IMR-90 (cell line): ENCODE measurements around the gene MYL12B. TPM values are rescaled to one million over a fixed set of nuclear protein-coding genes. Genes with fewer than 3 reads are reported as not detected.

Source experiments
- ATAC-seq: fragments of 200-7000 bp; cut with Tn5 transposase; 2 replicates; pipeline ENCODE4 v1.9.1; 2020; ENCODE audit warnings: low read depth, mild to moderate bottlenecking, moderate library complexity
- BruUV-seq: library from RNA; stranded (reverse); fragments of 400-500 nt; replicated peaks from 2 replicates; lab custom pipeline; 2021; lab: Mats Ljungman, UMichigan
- CTCF ChIA-PET: fragments of 300-600 bp; formaldehyde crosslinking; extraction: SDS; loops from one replicate; lab custom pipeline; 2021; ENCODE audit warnings: antibody characterized with exemption; lab: Yijun Ruan, JAX
- POLR2A ChIA-PET: fragments of 300-600 bp; sonication (Branson Sonifier 250); formaldehyde crosslinking; loops from one replicate; lab custom pipeline; 2022; ENCODE audit warnings: antibody characterized with exemption; ENCODE audit not compliant: unreplicated experiment; lab: Charles Lee
- DNase-seq: peaks from one replicate; pipeline ENCODE4 v3.0.0; 2013
- H2AFZ ChIP-seq: replicated peaks from 2 replicates; pipeline ENCODE3; 2013; ENCODE audit warnings: low read length, mild to moderate bottlenecking; ENCODE audit not compliant: poor library complexity
- H2AK5ac ChIP-seq: 2 replicates; pipeline ENCODE4 v1.6.1; 2013; ENCODE audit warnings: low read depth, low read length, inconsistent platforms
- H2AK9ac ChIP-seq: replicated peaks from 2 replicates; pipeline ENCODE3; 2013; ENCODE audit warnings: mild to moderate bottlenecking, low read depth, low read length, moderate library complexity; ENCODE audit not compliant: poor library complexity
- H2BK120ac ChIP-seq: 2 replicates; pipeline ENCODE4 v1.6.1; 2013; ENCODE audit warnings: low read depth, low read length, inconsistent platforms
- H2BK15ac ChIP-seq: 3 replicates; pipeline ENCODE4 v1.6.1; 2013; ENCODE audit warnings: low read depth, low read length, inconsistent platforms
- H2BK20ac ChIP-seq: 2 replicates; pipeline ENCODE4 v1.6.1; 2013; ENCODE audit warnings: low read depth, mild to moderate bottlenecking, inconsistent platforms, low read length, moderate library complexity
- H2BK5ac ChIP-seq: 2 replicates; pipeline ENCODE4 v1.6.1; 2013; ENCODE audit warnings: mild to moderate bottlenecking, low read depth, low read length, inconsistent platforms; ENCODE audit not compliant: poor library complexity, severe bottlenecking
- H3K14ac ChIP-seq: replicated peaks from 2 replicates; pipeline ENCODE4 v1.6.1; 2013; ENCODE audit warnings: low read depth, low read length, inconsistent platforms
- H3K18ac ChIP-seq: 2 replicates; pipeline ENCODE4 v1.6.1; 2013; ENCODE audit warnings: low read depth, low read length, control low read depth
- H3K23ac ChIP-seq: 2 replicates; pipeline ENCODE4 v1.6.1; 2013; ENCODE audit warnings: low read depth, low read length, inconsistent platforms
- H3K27ac ChIP-seq: 2 replicates; pipeline ENCODE4 v1.5.1; 2013; ENCODE audit warnings: mild to moderate bottlenecking, control low read depth, low read length; ENCODE audit not compliant: insufficient read depth
- H3K27me3 ChIP-seq: 2 replicates; pipeline ENCODE4 v1.6.1; 2013; ENCODE audit warnings: low read length; ENCODE audit not compliant: control insufficient read depth, insufficient read depth
- H3K36me3 ChIP-seq: 2 replicates; pipeline ENCODE4 v1.6.1; 2013; ENCODE audit warnings: low read length, mixed read lengths; ENCODE audit not compliant: control insufficient read depth, insufficient read depth
- H3K4ac ChIP-seq: 2 replicates; pipeline ENCODE4 v1.6.1; 2013; ENCODE audit warnings: low read depth, low read length, inconsistent platforms
- H3K4me1 ChIP-seq: 2 replicates; pipeline ENCODE4 v1.6.1; 2013; ENCODE audit warnings: low read length, mixed read lengths; ENCODE audit not compliant: control insufficient read depth, insufficient read depth
- H3K4me2 ChIP-seq: 2 replicates; pipeline ENCODE4 v1.6.1; 2013; ENCODE audit warnings: low read depth, mild to moderate bottlenecking, control low read depth, low read length, moderate library complexity
- H3K4me3 ChIP-seq: 2 replicates; pipeline ENCODE4 v1.5.1; 2013; ENCODE audit warnings: low read depth, mild to moderate bottlenecking, control low read depth, low read length, moderate library complexity; ENCODE audit not compliant: insufficient read depth
- H3K56ac ChIP-seq: 2 replicates; pipeline ENCODE4 v1.6.1; 2013; ENCODE audit warnings: low read length, inconsistent platforms; ENCODE audit not compliant: insufficient read depth; ENCODE audit errors: extremely low read depth
- H3K79me1 ChIP-seq, 2 experiments: 2 replicates each; pipeline ENCODE4 v1.6.1; 2013; ENCODE audit warnings: low read length in 2 of 2, inconsistent platforms in 1 of 2, low read depth in 1 of 2
- H3K9ac ChIP-seq: 2 replicates; pipeline ENCODE4 v1.6.1; 2013; ENCODE audit warnings: low read depth, low read length, control low read depth
- H3K9me1 ChIP-seq: 2 replicates; pipeline ENCODE4 v1.6.1; 2013; ENCODE audit warnings: low read length, inconsistent platforms; ENCODE audit not compliant: insufficient read depth
- H3K9me3 ChIP-seq: 2 replicates; pipeline ENCODE4 v1.6.1; 2013; ENCODE audit warnings: low read length; ENCODE audit not compliant: control insufficient read depth, insufficient read depth
- H4K20me1 ChIP-seq: 2 replicates; pipeline ENCODE4 v1.6.1; 2013; ENCODE audit warnings: low read length, inconsistent platforms; ENCODE audit not compliant: insufficient read depth
- H4K5ac ChIP-seq: 2 replicates; pipeline ENCODE4 v1.6.1; 2013; ENCODE audit warnings: mild to moderate bottlenecking, low read depth, low read length, control low read depth
- H4K8ac ChIP-seq, 2 experiments: 2 replicates each; pipeline ENCODE4 v1.6.1; 2013; ENCODE audit warnings: low read depth in 2 of 2, low read length in 2 of 2, control low read depth in 1 of 2, inconsistent platforms in 1 of 2
- H4K91ac ChIP-seq: 2 replicates; pipeline ENCODE4 v1.6.1; 2013; ENCODE audit warnings: low read depth, low read length, inconsistent platforms; ENCODE audit not compliant: insufficient read depth
- BHLHE40 ChIP-seq: fragments of 150-350 bp; IDR thresholded peaks from 2 replicates; pipeline ENCODE4 v1.6.1; 2016; ENCODE audit warnings: mild to moderate bottlenecking, low read depth, low read length
- CEBPB ChIP-seq: IDR thresholded peaks from 2 replicates; pipeline ENCODE4 v1.6.1; 2012; ENCODE audit warnings: low read depth, low read length, improper control_type of control experiment
- CHD1 ChIP-seq: IDR thresholded peaks from 2 replicates; pipeline ENCODE4 v1.6.1; 2012; ENCODE audit warnings: low read depth, low read length, improper control_type of control experiment
- CTCF ChIP-seq: conservative IDR thresholded peaks from 2 replicates; pipeline ENCODE4 v1.5.1; 2012; ENCODE audit warnings: mild to moderate bottlenecking, low read depth, low read length, improper control_type of control experiment
- ELK1 ChIP-seq: fragments of 150-350 bp; IDR thresholded peaks from 2 replicates; pipeline ENCODE4 v1.6.1; 2016; ENCODE audit warnings: low read depth, mild to moderate bottlenecking, low read length, moderate library complexity, borderline replicate concordance
- FOS ChIP-seq: fragments of 150-350 bp; IDR thresholded peaks from 2 replicates; pipeline ENCODE4 v1.6.1; 2016; ENCODE audit warnings: low read depth, low read length
- MAFK ChIP-seq: IDR thresholded peaks from 2 replicates; pipeline ENCODE4 v1.6.1; 2012; ENCODE audit warnings: low read depth, low read length, improper control_type of control experiment
- MAZ ChIP-seq: IDR thresholded peaks from 2 replicates; pipeline ENCODE4 v1.6.1; 2012; ENCODE audit warnings: low read depth, mild to moderate bottlenecking, low read length, improper control_type of control experiment, moderate library complexity, borderline replicate concordance
- MXI1 ChIP-seq: IDR thresholded peaks from 2 replicates; pipeline ENCODE4 v1.6.1; 2012; ENCODE audit warnings: low read depth, mild to moderate bottlenecking, low read length, moderate library complexity, borderline replicate concordance
- NFE2L2 ChIP-seq: fragments of 150-350 bp; IDR thresholded peaks from 2 replicates; pipeline ENCODE4 v1.6.1; 2016; ENCODE audit warnings: low read depth, mild to moderate bottlenecking, low read length
- POLR2A ChIP-seq: IDR thresholded peaks from 2 replicates; pipeline ENCODE4 v1.6.1; 2012; ENCODE audit warnings: mild to moderate bottlenecking, low read depth, low read length
- RAD21 ChIP-seq: IDR thresholded peaks from 2 replicates; pipeline ENCODE4 v1.6.1; 2012; ENCODE audit warnings: low read length, improper control_type of control experiment
- RCOR1 ChIP-seq: IDR thresholded peaks from 2 replicates; pipeline ENCODE4 v1.6.1; 2012; ENCODE audit warnings: mild to moderate bottlenecking, low read length, improper control_type of control experiment; ENCODE audit not compliant: insufficient replicate concordance
- RFX5 ChIP-seq: IDR thresholded peaks from 2 replicates; pipeline ENCODE4 v1.8.0; 2012; ENCODE audit warnings: low read depth, mild to moderate bottlenecking, low read length, moderate library complexity
- SMC3 ChIP-seq: fragments of 150-350 bp; IDR thresholded peaks from 2 replicates; pipeline ENCODE4 v1.6.1; 2016; ENCODE audit warnings: low read depth, mild to moderate bottlenecking, antibody characterized with exemption, low read length, moderate library complexity
- WGBS, 2 experiments: methylation state at CpG; one replicate each; pipeline versions ENCODE4 v1.1.5 to v1.1.7; 2013; ENCODE audit warnings: missing lambda C conversion rate in 2 of 2; ENCODE audit not compliant: insufficient read length in 1 of 2; ENCODE audit errors: extremely low coverage in 2 of 2; 5-methylcytosine and 5-hydroxymethylcytosine counted together
- dilution Hi-C: fragments of 300-500 bp; cut with HindIII; formaldehyde crosslinking; loops from one replicate; pipeline ENCODE4 v1.14.3; 2018; ENCODE audit warnings: low sequenced_read_pairs; ENCODE audit not compliant: unreplicated experiment
- in situ Hi-C: fragments of 300-500 bp; cut with MboI; formaldehyde crosslinking; loops from 3 replicates; pipeline ENCODE4 v1.14.3; 2019; ENCODE audit warnings: low sequenced_read_pairs, inconsistent platforms, mixed read lengths
- intact Hi-C: fragments of 100-400 bp; cut with micrococcal nuclease; formaldehyde crosslinking; loops from 2 replicates; pipeline ENCODE4 v1.10.0; 2022
- polyA plus RNA-seq, 3 experiments: library from polyadenylated mRNA; depleted of rRNA; stranded (reverse); fragments of >200 nt; gene quantifications; 2 replicates each; pipeline ENCODE4 v1.2.3, GENCODE V29; 2012; ENCODE audit warnings: low replicate concordance in 1 of 3
- total RNA-seq: library from RNA; depleted of rRNA; stranded (reverse); fragments of >200 nt; gene quantifications from 2 replicates; pipeline ENCODE4 v1.2.3, GENCODE V29; 2012
- TF ChIP-seq, protein P1 (sequence below): fragments of 150-350 bp; IDR thresholded peaks from 2 replicates; pipeline ENCODE4 v1.6.1; 2017; ENCODE audit warnings: mild to moderate bottlenecking, antibody characterized with exemption, low read length, low read depth

Gene MYL12B
- total and polyA plus RNA-seq, 2 of the 4 experiments (the other 2 are of a cell fraction): 692 to 816 TPM

GRCh38 chr18:3269914-3270299 is 8.0 kb downstream of the MYL12B start:
- Histone ChIP-seq H3K27me3 (no peaks in the 10 kb centered on the region), H3K4me1 (peaks cover 13% of the 10 kb centered on the region), H4K20me1 (peaks cover 93% of the 10 kb centered on the region), H2AFZ (no peak overlapping the region), H3K23ac (no peak overlapping the region), H3K18ac (no peak overlapping the region), H3K9me3 (no peaks in the 10 kb centered on the region), H3K14ac (0 out of 2 replicates have a peak overlapping the region, but pooled peaks have one; percentile 28), H3K9me1 (peaks cover 31% of the 10 kb centered on the region), H3K27ac (no peak overlapping the region), H4K5ac (no peak overlapping the region), H3K4me3 (no peak overlapping the region), H3K79me1 (peaks cover 11 to 85% of the 10 kb centered on the region in 2 experiments), H2BK120ac (no peak overlapping the region), H3K4me2 (no peak overlapping the region), H2AK5ac (no peak overlapping the region), H3K56ac (no peak overlapping the region), H3K4ac (no peak overlapping the region), H4K91ac (no peak overlapping the region), H2BK15ac (no peak overlapping the region), H3K9ac (no peak overlapping the region), H2BK20ac (no peak overlapping the region), H3K36me3 (peaks cover 14% of the 10 kb centered on the region), H2AK9ac (no peak overlapping the region), H4K8ac (no peak overlapping the region), H2BK5ac (peak overlapping the region; percentile 52)
- no TSS peak for BruUV-seq
- in situ Hi-C loops (no loop called here), dilution Hi-C loops (no loop called here), intact Hi-C loops (no loop called here)
- DNase-seq (no peak), ATAC-seq (no peak)
- ChIA-PET CTCF (no interaction called here), POLR2A (no interaction called here)
- no peak for TF ChIP-seq FOS
- no peak for TF ChIP-seq ELK1
- no peak for TF ChIP-seq MAFK
- no peak for TF ChIP-seq BHLHE40
- TF ChIP-seq RCOR1: no peak
- TF ChIP-seq SMC3: no peak
- TF ChIP-seq MXI1: no peak
- no peak for TF ChIP-seq NFE2L2
- no peak for TF ChIP-seq CEBPB
- no peak for TF ChIP-seq CTCF
- TF ChIP-seq RFX5: no peak
- TF ChIP-seq, protein P1, sequence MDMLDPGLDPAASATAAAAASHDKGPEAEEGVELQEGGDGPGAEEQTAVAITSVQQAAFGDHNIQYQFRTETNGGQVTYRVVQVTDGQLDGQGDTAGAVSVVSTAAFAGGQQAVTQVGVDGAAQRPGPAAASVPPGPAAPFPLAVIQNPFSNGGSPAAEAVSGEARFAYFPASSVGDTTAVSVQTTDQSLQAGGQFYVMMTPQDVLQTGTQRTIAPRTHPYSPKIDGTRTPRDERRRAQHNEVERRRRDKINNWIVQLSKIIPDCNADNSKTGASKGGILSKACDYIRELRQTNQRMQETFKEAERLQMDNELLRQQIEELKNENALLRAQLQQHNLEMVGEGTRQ: no peak
- TF ChIP-seq POLR2A: no peak
- TF ChIP-seq CHD1: no peak
- no peak for TF ChIP-seq RAD21
- no peak for TF ChIP-seq MAZ
- WGBS, 2 experiments: no CpG with 5 or more reads among the region's 1 CpG
